Dendritic cell treated with granulocyte-macrophage colony-stimulating factor and Interleukin-4, amounts not matched to agents 40 ng/mL and 50 ng/mL, for 4 days (primary cell): Measurements from ENCODE around the gene SPDYE2.
"Not testable (repeated sequence)": the region's sequence is repeated elsewhere in the genome, so short reads cannot be mapped to it uniquely, and the experiment has no call there.

Experiments used
- H3K27ac Mint-ChIP-seq: one replicate; pipeline ENCODE4 v1.8.0; 2022; ENCODE audit warnings: mild to moderate bottlenecking, mixed read lengths
- H3K27me3 Mint-ChIP-seq: one replicate; pipeline ENCODE4 v1.8.0; 2022; ENCODE audit warnings: mild to moderate bottlenecking, mixed read lengths
- H3K36me3 Mint-ChIP-seq: one replicate; pipeline ENCODE4 v1.8.0; 2022; ENCODE audit warnings: low read depth, mixed read lengths
- H3K4me1 Mint-ChIP-seq: one replicate; pipeline ENCODE4 v1.8.0; 2022; ENCODE audit warnings: low read depth, mixed read lengths
- H3K4me3 Mint-ChIP-seq: one replicate; pipeline ENCODE4 v1.8.0; 2022; ENCODE audit warnings: mild to moderate bottlenecking, moderate library complexity, mixed read lengths
- H3K9me3 Mint-ChIP-seq: one replicate; pipeline ENCODE4 v1.8.0; 2022; ENCODE audit warnings: mixed read lengths
- intact Hi-C: fragments of 100-400 bp; cut with micrococcal nuclease; formaldehyde crosslinking; loops from one replicate; pipeline ENCODE4 v1.15.0; 2022

The SPDYE2 gene

DNA sequence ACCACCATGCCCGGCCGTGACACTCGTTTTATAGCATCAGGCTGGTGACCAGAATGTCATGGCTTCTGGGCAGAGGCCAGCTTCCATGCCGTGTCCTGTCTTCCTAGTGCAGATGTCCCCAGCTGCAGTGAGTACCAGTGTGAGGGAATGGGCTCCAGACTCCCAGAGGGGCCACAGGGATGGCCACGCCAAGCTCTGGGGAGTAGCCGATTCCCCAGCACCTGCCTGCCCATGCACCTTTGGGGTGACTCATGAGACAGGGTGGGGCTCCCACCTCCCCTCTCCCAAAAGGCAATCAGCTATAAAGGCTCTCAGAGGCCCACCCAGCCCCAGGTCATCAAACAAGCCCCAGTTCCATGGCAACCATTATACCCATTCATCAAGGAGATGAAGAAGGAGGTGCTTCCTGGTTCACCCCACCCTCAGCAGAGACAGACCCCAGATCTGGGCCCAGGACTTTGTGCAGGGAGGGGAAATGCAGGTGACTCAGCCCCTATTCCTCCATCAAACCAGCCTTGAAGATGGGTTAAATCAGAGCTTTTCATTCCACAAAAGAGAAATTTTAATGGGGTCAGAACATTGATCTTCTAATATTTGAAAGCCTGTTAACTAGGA is at the start of gene SPDYE2:
Gene SPDYE2 (plus strand): TSS at position 419 of the 615 bp plus-strand sequence. CDS start 2,030 bp downstream, outside the sequence.
- H3K27me3 Mint-ChIP-seq, H3K4me3 Mint-ChIP-seq, H3K36me3 Mint-ChIP-seq, H3K27ac Mint-ChIP-seq, H3K9me3 Mint-ChIP-seq, H3K4me1 Mint-ChIP-seq, intact Hi-C loops: not testable (repeated sequence)

- H3K4me3 Mint-ChIP-seq, result not testable (repeated sequence)
These were observed 47.9 kb upstream of the SPDYE2 start for GRCh38 chr7:102503141-102503540.

DNA sequence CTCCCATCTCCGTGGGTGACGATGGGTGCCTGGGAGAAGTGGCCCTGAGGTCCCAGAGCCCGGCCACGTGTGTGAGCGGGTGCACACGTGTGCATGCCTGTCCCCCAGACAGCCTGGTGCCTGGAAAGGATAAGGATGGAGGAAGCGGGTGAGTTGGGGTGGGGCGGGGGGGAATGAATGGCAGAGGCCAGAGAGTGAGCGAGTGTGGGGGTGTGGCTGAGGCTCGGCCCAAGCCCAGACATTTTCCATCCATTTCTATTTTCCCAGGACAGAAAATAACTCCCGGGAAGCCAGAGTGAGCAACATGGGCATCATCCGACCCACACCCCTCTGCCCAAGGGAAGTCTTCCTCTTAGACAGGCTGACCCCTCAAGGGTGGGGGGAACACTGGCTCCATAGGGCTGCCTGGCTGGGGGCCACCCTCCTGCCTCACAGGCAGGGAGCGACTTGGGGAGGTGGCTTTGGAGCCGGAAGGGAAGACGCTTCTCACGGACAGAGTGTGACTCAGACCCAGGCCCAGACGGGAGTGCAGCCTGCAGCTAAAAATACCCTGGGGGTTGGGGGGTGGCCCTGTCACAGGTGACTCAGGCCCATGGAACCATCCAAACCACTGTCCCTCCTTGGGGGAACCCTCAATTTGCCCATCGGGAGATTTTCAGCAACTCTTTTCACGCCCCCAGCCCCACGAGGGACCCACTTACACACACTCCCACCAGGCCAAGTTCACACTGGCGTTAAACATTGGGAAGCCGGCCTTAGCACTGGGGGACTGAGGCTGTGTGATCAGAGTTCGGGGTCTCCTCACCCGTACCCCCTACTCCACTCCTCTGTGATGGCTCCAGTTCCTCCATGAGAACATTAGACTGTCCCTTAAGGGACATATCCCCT is 45.5 kb upstream of the SPDYE2 start:
- H3K27ac Mint-ChIP-seq, H3K4me1 Mint-ChIP-seq, intact Hi-C loops, H3K9me3 Mint-ChIP-seq, H3K36me3 Mint-ChIP-seq, H3K27me3 Mint-ChIP-seq, H3K4me3 Mint-ChIP-seq: not testable (repeated sequence)

More at GRCh38 chr7:102503141-102503540, 47.9 kb upstream of the SPDYE2 start:
- H3K27ac Mint-ChIP-seq, H3K27me3 Mint-ChIP-seq, H3K9me3 Mint-ChIP-seq, intact Hi-C loops, H3K4me1 Mint-ChIP-seq: not testable (repeated sequence)
- H3K36me3 Mint-ChIP-seq, result peaks cover 11% of the 10 kb centered on the region

- H3K4me3 Mint-ChIP-seq, H3K9me3 Mint-ChIP-seq, H3K36me3 Mint-ChIP-seq, intact Hi-C loops, H3K4me1 Mint-ChIP-seq, H3K27me3 Mint-ChIP-seq, H3K27ac Mint-ChIP-seq: not testable (repeated sequence)
These were observed 43.5 kb upstream of the SPDYE2 start for GRCh38 chr7:102507410-102508088.

DNA sequence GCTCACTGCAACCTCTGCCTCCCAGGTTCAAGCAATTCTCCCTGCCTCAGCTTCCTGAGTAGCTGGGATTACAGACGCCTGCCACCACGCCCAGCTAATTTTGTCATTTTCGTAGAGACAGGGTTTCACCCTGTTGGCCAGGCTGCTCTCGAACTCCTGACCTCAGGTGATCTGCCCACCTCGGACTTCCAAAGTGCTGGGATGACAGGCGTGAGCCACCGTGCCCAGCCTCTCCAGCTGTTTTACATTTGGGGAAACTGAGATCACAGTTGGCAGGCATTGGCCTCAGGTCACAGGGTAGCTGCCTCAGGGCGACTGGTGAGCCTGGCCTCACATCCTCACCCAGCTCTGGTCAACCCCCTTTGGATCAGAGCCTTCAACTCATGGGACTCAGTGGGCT is 40.5 kb upstream of the SPDYE2 start:
- H3K27ac Mint-ChIP-seq, intact Hi-C loops, H3K9me3 Mint-ChIP-seq, H3K36me3 Mint-ChIP-seq, H3K4me1 Mint-ChIP-seq, H3K27me3 Mint-ChIP-seq, H3K4me3 Mint-ChIP-seq: not testable (repeated sequence)

DNA sequence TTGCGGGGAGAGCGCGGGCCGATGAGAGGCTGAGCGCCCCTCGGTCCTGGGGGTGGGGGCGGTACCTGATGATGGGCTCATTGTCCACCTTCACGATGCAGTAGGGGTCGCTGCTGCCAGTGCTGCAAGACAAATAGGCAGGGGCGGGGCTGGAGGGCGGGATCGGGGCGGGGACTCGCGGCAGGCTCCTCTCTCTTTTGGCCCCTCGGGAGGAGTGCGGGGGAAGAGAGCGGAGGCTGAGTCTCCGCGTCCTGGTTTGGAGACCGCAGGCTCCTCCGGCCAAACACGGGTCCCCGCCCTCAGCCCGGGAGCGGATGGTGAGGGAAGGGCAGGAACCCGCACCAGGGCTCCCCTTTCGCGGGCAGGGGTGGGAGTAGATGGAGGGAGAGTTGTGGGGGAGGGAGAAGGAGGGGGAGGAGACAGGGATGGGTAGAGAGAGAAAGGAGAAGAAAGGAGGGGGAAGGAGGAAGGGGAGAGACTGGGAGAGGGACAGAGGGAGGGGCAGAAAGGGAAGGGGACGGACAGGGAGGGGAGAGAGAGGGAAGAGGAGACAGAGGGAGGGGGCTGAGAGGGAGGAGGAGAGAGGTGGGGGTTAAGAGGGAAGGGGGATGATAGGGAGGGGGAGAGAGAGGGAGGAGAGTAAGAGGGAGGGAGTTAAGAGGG is 39.0 kb upstream of the SPDYE2 start:
- H3K27me3 Mint-ChIP-seq, H3K36me3 Mint-ChIP-seq, H3K4me1 Mint-ChIP-seq, intact Hi-C loops, H3K9me3 Mint-ChIP-seq: not testable (repeated sequence)
- peak overlapping the region; percentile 97 for H3K27ac Mint-ChIP-seq
- H3K4me3 Mint-ChIP-seq, result peak overlapping the region; percentile 75

DNA sequence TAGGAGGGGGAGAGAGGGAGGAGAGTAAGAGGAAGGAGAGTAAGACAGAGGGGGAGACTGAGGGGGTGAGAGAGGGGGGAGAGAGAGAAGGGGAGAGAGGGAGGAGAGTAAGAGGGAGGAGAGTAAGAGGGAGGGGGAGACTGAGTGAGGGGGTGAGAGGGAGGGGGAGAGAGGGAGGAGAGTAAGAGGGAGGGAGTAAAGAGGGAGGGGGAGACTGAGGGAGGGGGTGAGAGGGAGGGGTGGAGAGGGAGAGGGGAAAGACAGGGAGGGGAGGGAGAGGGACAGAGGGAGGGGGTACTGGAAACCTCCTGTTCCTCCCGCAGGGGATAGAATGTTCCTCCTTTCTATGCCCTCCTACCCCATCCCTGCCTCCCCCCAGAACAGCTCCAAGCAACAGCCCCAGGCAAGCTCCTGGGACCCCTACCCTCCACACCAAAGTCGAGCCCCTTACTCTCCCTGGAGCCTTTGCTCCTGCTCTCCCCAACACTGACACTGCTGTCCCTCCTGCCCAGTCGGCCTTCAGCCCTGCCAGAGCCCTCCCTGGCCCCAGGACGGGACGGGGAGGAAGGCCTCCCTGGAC is 38.3 kb upstream of the SPDYE2 start:
- Mint-ChIP-seq H3K4me3 (peak overlapping the region; percentile 75), H3K27ac (peak overlapping the region; percentile 97)
- H3K9me3 Mint-ChIP-seq, intact Hi-C loops, H3K36me3 Mint-ChIP-seq, H3K4me1 Mint-ChIP-seq, H3K27me3 Mint-ChIP-seq: not testable (repeated sequence)

DNA sequence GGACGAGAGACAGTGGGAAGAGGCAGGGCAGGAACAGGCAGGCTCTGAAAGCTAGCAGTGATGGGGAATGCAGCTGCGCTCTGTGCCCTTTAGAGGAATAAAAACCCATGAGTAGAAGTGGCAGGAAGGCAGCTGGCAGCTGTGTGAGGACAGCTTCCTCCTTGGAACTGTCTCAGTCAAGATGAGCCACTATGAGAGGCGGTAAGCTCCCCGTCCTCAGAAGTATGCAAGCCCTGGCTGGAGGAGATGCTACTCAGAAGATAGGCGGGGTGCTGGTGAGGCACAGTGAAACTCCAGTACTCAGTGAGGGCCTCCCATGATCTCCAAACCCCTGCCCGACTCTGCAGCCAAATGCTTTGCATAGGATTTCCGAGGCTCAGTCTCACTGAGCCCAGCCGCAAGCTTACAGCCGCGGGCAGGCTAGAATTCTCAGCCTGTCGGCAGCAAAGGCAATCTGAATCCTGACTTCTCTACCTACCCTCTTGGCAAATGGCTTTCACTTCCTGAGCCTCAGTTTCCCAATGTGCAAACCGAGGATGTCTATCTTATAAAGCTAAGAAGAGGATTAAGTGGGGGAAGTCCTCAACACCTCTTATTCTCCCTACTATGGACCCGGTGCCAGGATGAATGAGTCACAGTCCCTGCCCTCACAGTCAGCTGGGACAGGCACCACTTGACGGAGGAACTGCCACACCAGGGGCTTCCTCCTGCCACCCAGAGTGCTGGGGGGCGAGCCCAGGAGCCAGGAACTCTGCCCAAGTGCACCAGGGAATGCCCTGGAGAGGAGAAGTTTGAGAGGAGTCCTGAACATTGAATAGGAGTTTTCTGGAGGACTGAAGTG is 35.9 kb upstream of the SPDYE2 start:
- H3K36me3 Mint-ChIP-seq, H3K27me3 Mint-ChIP-seq, H3K4me3 Mint-ChIP-seq, H3K27ac Mint-ChIP-seq, H3K9me3 Mint-ChIP-seq, intact Hi-C loops, H3K4me1 Mint-ChIP-seq: not testable (repeated sequence)

GRCh38 chr7:102515889-102516288 is 35.1 kb upstream of the SPDYE2 start:
- H3K27me3 Mint-ChIP-seq, H3K9me3 Mint-ChIP-seq, H3K36me3 Mint-ChIP-seq, H3K27ac Mint-ChIP-seq, H3K4me1 Mint-ChIP-seq, H3K4me3 Mint-ChIP-seq, intact Hi-C loops: not testable (repeated sequence)

DNA sequence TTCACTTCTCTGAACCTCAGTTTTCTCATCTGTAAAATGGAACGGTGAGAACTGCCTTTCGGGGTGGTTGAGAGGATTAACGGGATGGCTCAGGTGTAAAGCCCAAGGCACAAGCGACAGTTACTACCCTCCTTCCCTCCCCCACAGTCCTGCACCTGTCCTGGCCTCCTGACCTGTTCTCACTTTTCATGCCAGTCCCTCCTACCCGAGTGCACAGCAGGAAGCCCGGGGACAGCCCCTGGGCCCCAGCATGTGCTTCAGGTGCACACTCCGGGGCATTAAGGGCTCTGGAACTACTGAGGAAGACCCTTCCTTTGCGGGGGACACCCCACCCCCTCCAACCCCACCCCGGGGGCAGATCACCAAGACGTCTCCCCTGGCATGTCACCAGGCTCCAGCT is 34.1 kb upstream of the SPDYE2 start:
- H3K27ac Mint-ChIP-seq, H3K4me3 Mint-ChIP-seq, H3K4me1 Mint-ChIP-seq, H3K9me3 Mint-ChIP-seq, H3K36me3 Mint-ChIP-seq, intact Hi-C loops, H3K27me3 Mint-ChIP-seq: not testable (repeated sequence)

DNA sequence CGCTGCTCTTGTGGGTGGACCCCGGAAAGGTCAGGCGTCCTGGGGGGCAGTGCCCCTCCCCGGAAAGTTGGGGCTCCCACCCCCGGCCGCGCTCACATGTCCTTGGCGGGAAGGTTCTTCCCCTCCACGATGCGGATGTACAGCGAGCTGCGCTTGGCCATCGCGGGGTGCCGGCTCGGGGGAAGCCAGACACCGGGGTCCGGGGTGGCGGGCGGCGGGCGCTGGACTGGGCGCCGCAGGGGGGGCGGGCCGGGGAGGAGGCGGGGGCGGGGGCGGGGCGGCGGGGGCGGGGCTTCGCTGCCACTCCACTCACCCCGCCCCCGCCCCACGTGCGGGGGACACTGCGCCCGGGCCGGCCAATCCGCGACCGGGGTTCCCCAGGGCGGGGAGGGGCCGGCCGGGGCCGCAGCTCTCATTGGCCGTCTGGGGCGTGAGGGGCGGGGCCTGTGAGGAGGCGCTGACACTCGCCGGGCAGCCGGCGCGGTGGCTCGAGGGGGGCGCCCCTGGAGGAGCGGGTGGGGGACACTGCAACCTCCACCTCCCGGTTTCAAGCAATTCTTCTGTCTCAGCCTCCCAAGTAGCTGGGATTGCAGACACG is 33.4 kb upstream of the SPDYE2 start, which contains the start of gene RASA4B:
Gene RASA4B (minus strand): TSS at position 228 of the 598 bp plus-strand sequence. CDS start 67 bp downstream, at position 161.
- intact Hi-C loops, H3K36me3 Mint-ChIP-seq, H3K4me1 Mint-ChIP-seq, H3K27me3 Mint-ChIP-seq, H3K9me3 Mint-ChIP-seq, H3K27ac Mint-ChIP-seq: not testable (repeated sequence)
- peak within 1 kb of the TSS; percentile 23 for H3K4me3 Mint-ChIP-seq

DNA sequence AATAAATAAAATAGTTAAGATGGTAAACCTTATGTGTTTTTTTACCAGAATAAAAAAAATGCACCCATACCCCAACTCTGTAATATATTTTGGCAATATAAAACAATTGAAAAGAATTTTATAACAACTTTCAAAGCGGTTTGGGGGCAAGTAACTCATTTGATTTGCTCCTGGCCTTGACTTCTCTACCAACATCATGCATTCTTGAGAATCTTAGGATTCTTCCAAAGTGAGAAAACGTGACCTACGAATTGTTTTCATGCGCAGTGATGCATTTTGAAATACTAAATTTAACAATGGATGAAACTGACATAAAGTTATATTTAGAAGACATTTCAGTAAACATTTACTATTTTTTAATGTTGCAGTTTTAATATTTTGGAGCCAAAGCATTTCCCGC is 30.2 kb upstream of the SPDYE2 start:
- H3K27ac Mint-ChIP-seq, H3K4me1 Mint-ChIP-seq, H3K36me3 Mint-ChIP-seq, H3K27me3 Mint-ChIP-seq, H3K9me3 Mint-ChIP-seq, H3K4me3 Mint-ChIP-seq, intact Hi-C loops: not testable (repeated sequence)

GRCh38 chr7:102524803-102525202 is 26.2 kb upstream of the SPDYE2 start:
- H3K36me3 Mint-ChIP-seq, H3K4me1 Mint-ChIP-seq, intact Hi-C loops, H3K9me3 Mint-ChIP-seq, H3K4me3 Mint-ChIP-seq, H3K27ac Mint-ChIP-seq, H3K27me3 Mint-ChIP-seq: not testable (repeated sequence)
